Measurements from ENCODE around the gene FKBP14. TPM values are rescaled to one million over a fixed set of nuclear protein-coding genes. Genes with fewer than 3 reads are reported as not detected.

Gene FKBP14
- total and polyA plus RNA-seq, 9 of the 15 experiments (the other 6 are each of a cell fraction or from before 2014, with no cell fraction given) = 5.3 to 27.9 (median 14.3) TPM

DNA sequence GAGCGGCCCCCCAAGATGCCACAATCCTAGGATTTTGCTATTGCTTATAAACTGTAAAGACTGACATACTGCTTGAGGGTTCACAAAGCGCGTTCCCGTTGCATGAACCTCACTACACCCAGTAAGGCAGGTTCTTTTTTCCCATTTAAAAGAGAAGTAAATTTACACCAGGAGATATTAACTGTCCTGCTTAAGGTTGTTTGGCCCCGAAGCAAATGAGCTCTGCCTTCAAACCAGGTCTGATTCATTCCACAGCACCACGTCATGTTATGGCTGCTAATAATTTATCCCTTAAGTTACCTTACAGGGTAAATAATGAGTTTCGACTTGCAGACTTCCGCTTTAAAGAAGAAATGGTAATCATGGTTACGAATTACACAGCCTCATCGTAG is 559 bp upstream of the FKBP14 start (continued):
- TF ChIP-seq MAFG (tag; conservative IDR thresholded peaks at IDR 0.05) (no peak), SAFB2 (IDR thresholded peaks at IDR 0.05; ENCODE audit: borderline replicate concordance, low read depth, low read length, severe bottlenecking) (no peak), SMARCA4 (IDR thresholded peaks at IDR 0.05) (peak; percentile 36; the same call in 1 of the 2 replicates), BDP1 (IDR thresholded peaks at IDR 0.05; ENCODE audit: insufficient read depth, insufficient read length) (no peak), ZNF24 (IDR thresholded peaks at IDR 0.05) (no peak), RFX1 (IDR thresholded peaks at IDR 0.05) (no peak), ZFP36 (IDR thresholded peaks at IDR 0.05; ENCODE audit: low read depth, low read length, partially characterized antibody) (no peak), THRAP3 (IDR thresholded peaks at IDR 0.05; ENCODE audit: borderline replicate concordance) (no peak), BHLHE40 (IDR thresholded peaks at IDR 0.05; ENCODE audit: low read length) (no peak), NFE2L1 (tag; IDR thresholded peaks at IDR 0.05; ENCODE audit: borderline replicate concordance, low read depth) (no peak), E2F8 (IDR thresholded peaks at IDR 0.05; ENCODE audit: low read depth, partially characterized antibody) (no peak), SMAD4 (CRISPR knock-in tag; conservative IDR thresholded peaks at IDR 0.05) (no peak; the same call in 1 of the 2 replicates), HSF4 (CRISPR knock-in tag; IDR thresholded peaks at IDR 0.05; ENCODE audit: borderline replicate concordance) (no peak), PTTG1 (tag; IDR thresholded peaks at IDR 0.05; ENCODE audit: low read depth) (no peak), NR2C1 (IDR thresholded peaks at IDR 0.05) (no peak), NR2C1 (tag; IDR thresholded peaks at IDR 0.05) (no peak), ZNF830 (CRISPR knock-in tag; IDR thresholded peaks at IDR 0.05) (no peak), POLR2AphosphoS5 (IDR thresholded peaks at IDR 0.05; ENCODE audit: control insufficient read depth, insufficient read depth, low read depth, low read length) (no peak), NR2F6 (CRISPR knock-in tag; IDR thresholded peaks at IDR 0.05) (no peak), SMARCE1 (IDR thresholded peaks at IDR 0.05) (peak; percentile 26; the same call in 1 of the 2 replicates), RFX5 (IDR thresholded peaks at IDR 0.05; ENCODE audit: low read depth, low read length) (no peak)
- TF ChIP-seq, protein P1, sequence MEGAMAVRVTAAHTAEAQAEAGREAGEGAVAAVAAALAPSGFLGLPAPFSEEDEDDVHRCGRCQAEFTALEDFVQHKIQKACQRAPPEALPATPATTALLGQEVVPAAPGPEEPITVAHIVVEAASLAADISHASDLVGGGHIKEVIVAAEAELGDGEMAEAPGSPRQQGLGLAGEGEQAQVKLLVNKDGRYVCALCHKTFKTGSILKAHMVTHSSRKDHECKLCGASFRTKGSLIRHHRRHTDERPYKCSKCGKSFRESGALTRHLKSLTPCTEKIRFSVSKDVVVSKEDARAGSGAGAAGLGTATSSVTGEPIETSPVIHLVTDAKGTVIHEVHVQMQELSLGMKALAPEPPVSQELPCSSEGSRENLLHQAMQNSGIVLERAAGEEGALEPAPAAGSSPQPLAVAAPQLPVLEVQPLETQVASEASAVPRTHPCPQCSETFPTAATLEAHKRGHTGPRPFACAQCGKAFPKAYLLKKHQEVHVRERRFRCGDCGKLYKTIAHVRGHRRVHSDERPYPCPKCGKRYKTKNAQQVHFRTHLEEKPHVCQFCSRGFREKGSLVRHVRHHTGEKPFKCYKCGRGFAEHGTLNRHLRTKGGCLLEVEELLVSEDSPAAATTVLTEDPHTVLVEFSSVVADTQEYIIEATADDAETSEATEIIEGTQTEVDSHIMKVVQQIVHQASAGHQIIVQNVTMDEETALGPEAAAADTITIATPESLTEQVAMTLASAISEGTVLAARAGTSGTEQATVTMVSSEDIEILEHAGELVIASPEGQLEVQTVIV (CRISPR knock-in tag; IDR thresholded peaks at IDR 0.05; ENCODE audit: borderline replicate concordance) = no peak
- TF ChIP-seq, protein P2, sequence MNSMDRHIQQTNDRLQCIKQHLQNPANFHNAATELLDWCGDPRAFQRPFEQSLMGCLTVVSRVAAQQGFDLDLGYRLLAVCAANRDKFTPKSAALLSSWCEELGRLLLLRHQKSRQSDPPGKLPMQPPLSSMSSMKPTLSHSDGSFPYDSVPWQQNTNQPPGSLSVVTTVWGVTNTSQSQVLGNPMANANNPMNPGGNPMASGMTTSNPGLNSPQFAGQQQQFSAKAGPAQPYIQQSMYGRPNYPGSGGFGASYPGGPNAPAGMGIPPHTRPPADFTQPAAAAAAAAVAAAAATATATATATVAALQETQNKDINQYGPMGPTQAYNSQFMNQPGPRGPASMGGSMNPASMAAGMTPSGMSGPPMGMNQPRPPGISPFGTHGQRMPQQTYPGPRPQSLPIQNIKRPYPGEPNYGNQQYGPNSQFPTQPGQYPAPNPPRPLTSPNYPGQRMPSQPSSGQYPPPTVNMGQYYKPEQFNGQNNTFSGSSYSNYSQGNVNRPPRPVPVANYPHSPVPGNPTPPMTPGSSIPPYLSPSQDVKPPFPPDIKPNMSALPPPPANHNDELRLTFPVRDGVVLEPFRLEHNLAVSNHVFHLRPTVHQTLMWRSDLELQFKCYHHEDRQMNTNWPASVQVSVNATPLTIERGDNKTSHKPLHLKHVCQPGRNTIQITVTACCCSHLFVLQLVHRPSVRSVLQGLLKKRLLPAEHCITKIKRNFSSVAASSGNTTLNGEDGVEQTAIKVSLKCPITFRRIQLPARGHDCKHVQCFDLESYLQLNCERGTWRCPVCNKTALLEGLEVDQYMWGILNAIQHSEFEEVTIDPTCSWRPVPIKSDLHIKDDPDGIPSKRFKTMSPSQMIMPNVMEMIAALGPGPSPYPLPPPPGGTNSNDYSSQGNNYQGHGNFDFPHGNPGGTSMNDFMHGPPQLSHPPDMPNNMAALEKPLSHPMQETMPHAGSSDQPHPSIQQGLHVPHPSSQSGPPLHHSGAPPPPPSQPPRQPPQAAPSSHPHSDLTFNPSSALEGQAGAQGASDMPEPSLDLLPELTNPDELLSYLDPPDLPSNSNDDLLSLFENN (IDR thresholded peaks at IDR 0.05; ENCODE audit: low read depth in 2 of 2, low read length in 2 of 2) = no peak
